GM18502 (cell line): ENCODE results near the gene NPW.

Experiments
- ATAC-seq: cut with Tn5 transposase; IDR thresholded peaks from one replicate; pipeline ENCODE4 v1.9.1; 2021; ENCODE audit warnings: mild to moderate bottlenecking; ENCODE audit not compliant: unreplicated experiment, poor library complexity

Gene NPW

GRCh38 chr16:2016407-2016922 lies 3.1 kb upstream of the NPW start:
- no peak for ATAC-seq

GRCh38 chr16:2019921-2020831 lies 591 bp downstream of the NPW start:
- no peak for ATAC-seq

GRCh38 chr16:2022723-2023091 lies 3.1 kb downstream of the NPW start:
- ATAC-seq: no peak

GRCh38 chr16:2023092-2024031 lies 3.8 kb downstream of the NPW start:
- no peak for ATAC-seq

GRCh38 chr16:2024032-2024420 lies 4.4 kb downstream of the NPW start:
- no peak for ATAC-seq

GRCh38 chr16:2025251-2025650 lies 5.7 kb downstream of the NPW start:
- ATAC-seq: no peak

GRCh38 chr16:2025878-2026460 lies 6.4 kb downstream of the NPW start:
- ATAC-seq: no peak

GRCh38 chr16:2026461-2027023 lies 7.0 kb downstream of the NPW start, which contains the start of gene NHERF2:
Gene NHERF2, plus strand, starts transcription at chr16:2026902. Its CDS starts 104 bp downstream, at chr16:2027006.
- ATAC-seq: no peak

GRCh38 chr16:2027024-2028010 lies 7.7 kb downstream of the NPW start:
- ATAC-seq: no peak

GRCh38 chr16:2028146-2028545 lies 8.6 kb downstream of the NPW start:
- ATAC-seq: no peak

GRCh38 chr16:2028620-2029220 lies 9.1 kb downstream of the NPW start:
- no peak for ATAC-seq

- no peak for ATAC-seq
These were observed 9.8 kb downstream of the NPW start for GRCh38 chr16:2029350-2029749.

- no peak for ATAC-seq
These were observed 10.5 kb downstream of the NPW start for GRCh38 chr16:2030036-2030435.

GRCh38 chr16:2031081-2031577 lies 11.5 kb downstream of the NPW start:
- ATAC-seq: no peak

GRCh38 chr16:2032285-2033056 lies 12.9 kb downstream of the NPW start:
- no peak for ATAC-seq

- no peak for ATAC-seq
These were observed 13.7 kb downstream of the NPW start for GRCh38 chr16:2033057-2033908.
